ENCODE results near the gene SETD6. TPM values are rescaled to one million over a fixed set of nuclear protein-coding genes. Genes with fewer than 3 reads are reported as not detected.

Gene SETD6
- total and polyA plus RNA-seq, 5 donors = 8.5 to 12.4 (median 9.9) TPM

DNA sequence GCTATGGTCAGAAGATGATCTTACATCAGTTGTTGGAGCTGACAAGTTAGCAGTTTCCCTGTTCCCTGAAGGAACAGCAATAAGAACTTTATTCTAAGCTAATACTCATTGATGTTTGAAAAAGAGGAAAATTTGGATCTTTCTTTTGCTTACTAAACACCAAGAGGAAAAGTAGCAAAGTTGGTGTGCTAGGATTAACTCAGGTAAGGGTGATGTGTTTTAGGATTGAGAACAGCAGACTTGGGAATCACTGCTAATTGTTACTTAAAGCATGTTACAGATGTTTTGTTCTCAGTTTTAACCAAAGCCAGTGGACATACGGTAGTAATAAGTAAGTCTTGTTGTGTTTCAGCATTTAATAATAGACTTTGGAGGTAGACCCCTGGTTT, 3.7 kb downstream of the SETD6 start:
- no peak overlapping the region for H3K4me3 ChIP-seq (ENCODE audit: low read length)
- peaks cover 5% of the 10 kb centered on the region for H3K4me1 ChIP-seq (ENCODE audit: control insufficient read depth, insufficient read depth, low read length)
- ATAC-seq (no peak), DNase-seq (no peak)
- intact Hi-C loops (cut with DNase I) = loop anchor here in 2 of 4 donors (10.0 kb wide), 3 partner anchors 116 to 236 kb away; no protein-coding TSS in a partner anchor
- H3K27me3 ChIP-seq (ENCODE audit: control insufficient read depth, insufficient read depth) = no peaks in the 10 kb centered on the region
- no peak overlapping the region for H3K27ac ChIP-seq (ENCODE audit: low read length)
- 81% methylated on average over 1 of the region's 1 CpG for WGBS
- H3K9me3 ChIP-seq (ENCODE audit: control insufficient read depth, low read length) = no peaks in the 10 kb centered on the region

DNA sequence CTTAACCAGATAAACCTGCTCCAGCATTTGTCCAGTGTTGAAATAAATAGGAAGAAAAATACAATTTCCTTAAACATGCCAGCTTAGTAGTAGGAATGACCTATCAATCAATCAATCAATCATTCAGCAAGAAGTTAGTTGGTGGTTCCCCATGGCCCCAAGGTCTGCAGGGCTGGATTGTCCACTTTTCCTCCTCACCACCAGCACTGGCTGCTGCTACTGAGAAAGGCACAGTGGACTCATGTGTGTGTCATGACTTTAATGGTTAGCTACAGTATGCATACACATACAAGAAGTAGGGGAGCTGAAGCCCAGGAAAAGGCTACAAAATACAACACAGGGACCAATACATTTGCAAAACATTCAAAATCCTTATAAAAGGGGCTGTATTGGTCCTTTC, 4.4 kb downstream of the SETD6 start:
- DNase-seq (no peak), ATAC-seq (no peak)
- intact Hi-C loops (cut with DNase I) = loop anchor here in 2 of 4 donors (10.0 kb wide), 3 partner anchors 115 to 235 kb away; no protein-coding TSS in a partner anchor
- H3K4me3 ChIP-seq (ENCODE audit: low read length) = no peak overlapping the region
- no peaks in the 10 kb centered on the region for H3K9me3 ChIP-seq (ENCODE audit: control insufficient read depth, low read length)
- peaks cover 5% of the 10 kb centered on the region for H3K4me1 ChIP-seq (ENCODE audit: control insufficient read depth, insufficient read depth, low read length)
- no peaks in the 10 kb centered on the region for H3K27me3 ChIP-seq (ENCODE audit: control insufficient read depth, insufficient read depth)
- no peak overlapping the region for H3K27ac ChIP-seq (ENCODE audit: low read length)

DNA sequence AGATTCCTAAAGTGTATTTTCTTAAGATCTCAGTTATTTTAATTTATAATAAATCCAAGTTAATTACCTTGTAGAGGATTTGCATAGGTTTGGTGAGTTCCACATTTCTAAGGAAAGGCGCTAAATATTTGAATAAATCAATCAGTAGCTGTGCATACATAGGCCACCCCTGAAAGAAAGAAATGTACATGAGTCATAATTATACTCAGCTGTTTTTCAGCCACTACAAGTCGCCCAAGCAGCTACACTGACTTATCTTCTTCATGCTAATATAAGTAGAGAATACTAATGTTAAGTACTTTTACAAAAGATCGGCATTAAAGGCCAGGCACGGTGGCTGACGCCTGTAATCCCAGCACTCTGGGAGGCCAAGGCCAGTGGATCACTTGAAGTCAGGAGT, 14.9 kb downstream of the SETD6 start:
- WGBS = 93% methylated on average over 5 of the region's 5 CpGs
- DNase-seq (no peak), ATAC-seq (no peak)
- Histone ChIP-seq H3K27ac (ENCODE audit: low read length) (no peak overlapping the region), H3K27me3 (ENCODE audit: control insufficient read depth, insufficient read depth) (no peaks in the 10 kb centered on the region), H3K4me1 (ENCODE audit: control insufficient read depth, insufficient read depth, low read length) (no peaks in the 10 kb centered on the region), H3K9me3 (ENCODE audit: control insufficient read depth, low read length) (no peaks in the 10 kb centered on the region), H3K4me3 (ENCODE audit: low read length) (no peak overlapping the region)
- intact Hi-C loops (cut with DNase I) = no loop called here

DNA sequence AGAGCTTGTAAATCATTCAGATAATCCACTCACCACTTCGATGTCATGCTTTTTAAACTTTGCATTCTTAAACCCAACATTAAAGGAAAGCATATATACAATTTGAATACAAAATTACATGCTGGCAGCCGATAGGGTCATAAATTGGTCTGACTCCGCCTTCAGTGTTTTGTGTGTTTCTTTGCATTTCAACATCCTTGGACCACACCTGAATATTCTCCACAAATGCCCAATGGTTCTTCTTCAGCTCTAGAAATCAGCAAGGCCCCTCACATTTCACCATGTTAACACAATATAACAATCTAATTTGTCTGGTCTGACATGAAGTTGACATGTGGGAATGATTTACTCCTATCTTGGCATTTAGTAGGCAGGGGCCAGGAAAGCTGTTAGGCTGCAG, 17.1 kb downstream of the SETD6 start:
- H3K4me3 ChIP-seq (ENCODE audit: low read length) = no peak overlapping the region
- WGBS = 93% methylated on average over 3 of the region's 3 CpGs
- no peak for ATAC-seq
- no peak overlapping the region for H3K27ac ChIP-seq (ENCODE audit: low read length)
- DNase-seq = no peak
- H3K4me1 ChIP-seq (ENCODE audit: control insufficient read depth, insufficient read depth, low read length) = no peaks in the 10 kb centered on the region
- no peaks in the 10 kb centered on the region for H3K9me3 ChIP-seq (ENCODE audit: control insufficient read depth, low read length)
- intact Hi-C loops (cut with DNase I) = no loop called here
- no peaks in the 10 kb centered on the region for H3K27me3 ChIP-seq (ENCODE audit: control insufficient read depth, insufficient read depth)

DNA sequence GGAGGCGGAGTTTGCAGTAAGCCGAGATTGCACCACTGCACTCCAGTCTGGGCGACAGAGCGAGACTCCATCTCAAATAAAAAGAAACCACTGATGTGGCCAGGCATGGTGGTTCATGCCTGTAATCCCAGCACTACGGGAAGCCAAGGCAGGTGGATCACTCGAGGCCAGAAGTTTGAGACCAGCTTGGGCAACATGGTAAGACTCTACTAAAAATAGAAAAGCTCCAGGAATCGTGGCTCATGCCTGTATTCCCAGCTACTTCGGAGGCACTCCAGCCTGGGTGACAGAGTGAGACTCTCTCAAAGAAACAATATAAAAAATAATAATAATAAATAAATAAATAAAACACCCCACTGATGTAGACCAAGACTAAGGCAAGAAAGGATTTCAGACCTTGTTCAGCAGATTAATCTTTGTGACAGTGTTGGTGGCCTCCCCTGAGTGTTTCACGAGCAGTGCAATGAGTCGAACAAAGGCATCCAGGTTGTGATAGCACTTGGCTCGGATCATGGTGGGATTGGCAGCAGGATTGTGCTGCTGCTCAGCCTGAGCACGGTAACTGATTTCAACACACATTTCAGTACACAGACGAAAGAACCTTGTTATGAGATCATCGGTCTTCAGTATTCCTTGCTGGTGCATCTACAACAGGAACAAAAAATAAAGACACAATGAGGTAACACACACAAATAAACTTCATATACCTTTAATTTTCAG, 18.6 kb downstream of the SETD6 start:
- Histone ChIP-seq H3K4me1 (ENCODE audit: control insufficient read depth, insufficient read depth, low read length) (no peaks in the 10 kb centered on the region), H3K27ac (ENCODE audit: low read length) (no peak overlapping the region), H3K9me3 (ENCODE audit: control insufficient read depth, low read length) (no peaks in the 10 kb centered on the region), H3K4me3 (ENCODE audit: low read length) (no peak overlapping the region), H3K27me3 (ENCODE audit: control insufficient read depth, insufficient read depth) (no peaks in the 10 kb centered on the region)
- intact Hi-C loops (cut with DNase I) = no loop called here
- peak in 1 of 3 donors; percentile 38 for DNase-seq
- peak; percentile 54 to 73 for ATAC-seq
- WGBS = 78% methylated on average over 14 of the region's 14 CpGs

DNA sequence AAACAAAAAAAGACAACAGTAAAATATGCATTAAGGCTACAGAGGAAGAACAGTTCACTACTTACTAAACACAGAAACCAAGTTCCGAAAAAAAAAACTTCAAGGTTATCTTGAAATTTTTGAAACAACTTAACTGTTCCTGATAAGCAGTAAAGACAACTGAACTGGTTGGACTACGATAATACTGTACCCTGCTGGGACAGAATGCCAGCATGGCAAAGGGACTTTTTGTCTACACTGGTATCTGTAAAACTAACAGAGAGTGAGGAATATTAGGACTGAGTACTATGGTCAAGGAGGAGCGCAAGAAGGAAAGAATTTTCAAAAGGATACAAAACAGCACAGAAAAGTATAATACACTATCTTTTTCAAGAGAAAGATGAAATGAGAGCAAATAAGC, 19.8 kb downstream of the SETD6 start:
- Histone ChIP-seq H3K4me3 (ENCODE audit: low read length) (no peak overlapping the region), H3K27me3 (ENCODE audit: control insufficient read depth, insufficient read depth) (no peaks in the 10 kb centered on the region), H3K27ac (ENCODE audit: low read length) (no peak overlapping the region), H3K4me1 (ENCODE audit: control insufficient read depth, insufficient read depth, low read length) (no peaks in the 10 kb centered on the region), H3K9me3 (ENCODE audit: control insufficient read depth, low read length) (no peaks in the 10 kb centered on the region)
- DNase-seq (no peak), ATAC-seq (no peak)
- intact Hi-C loops (cut with DNase I) = no loop called here
- 74% methylated on average over 3 of the region's 3 CpGs for WGBS

DNA sequence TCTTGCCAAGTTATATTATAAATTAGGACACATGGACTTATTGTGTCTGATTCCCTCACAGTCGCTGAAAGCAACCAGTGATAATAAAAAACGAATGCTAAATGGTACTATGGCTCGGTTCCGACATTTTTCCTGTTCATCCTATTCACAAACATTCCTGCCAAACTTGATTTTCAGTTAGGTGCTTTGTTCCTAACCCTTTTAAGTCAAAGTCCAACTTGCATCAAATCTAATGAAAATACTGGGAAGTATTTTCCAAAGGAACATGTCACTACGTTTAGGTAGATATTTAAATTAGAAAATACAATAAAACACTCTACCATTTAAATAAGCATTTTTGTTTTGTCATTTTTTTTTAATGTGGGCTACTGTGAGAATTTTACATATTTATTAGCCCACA, 21.0 kb downstream of the SETD6 start:
- intact Hi-C loops (cut with DNase I) = no loop called here
- Histone ChIP-seq H3K4me1 (ENCODE audit: control insufficient read depth, insufficient read depth, low read length) (no peaks in the 10 kb centered on the region), H3K27ac (ENCODE audit: low read length) (no peak overlapping the region), H3K9me3 (ENCODE audit: control insufficient read depth, low read length) (no peaks in the 10 kb centered on the region), H3K4me3 (ENCODE audit: low read length) (no peak overlapping the region), H3K27me3 (ENCODE audit: control insufficient read depth, insufficient read depth) (no peaks in the 10 kb centered on the region)
- DNase-seq (no peak), ATAC-seq (no peak)
- WGBS = 72% methylated on average over 5 of the region's 5 CpGs

DNA sequence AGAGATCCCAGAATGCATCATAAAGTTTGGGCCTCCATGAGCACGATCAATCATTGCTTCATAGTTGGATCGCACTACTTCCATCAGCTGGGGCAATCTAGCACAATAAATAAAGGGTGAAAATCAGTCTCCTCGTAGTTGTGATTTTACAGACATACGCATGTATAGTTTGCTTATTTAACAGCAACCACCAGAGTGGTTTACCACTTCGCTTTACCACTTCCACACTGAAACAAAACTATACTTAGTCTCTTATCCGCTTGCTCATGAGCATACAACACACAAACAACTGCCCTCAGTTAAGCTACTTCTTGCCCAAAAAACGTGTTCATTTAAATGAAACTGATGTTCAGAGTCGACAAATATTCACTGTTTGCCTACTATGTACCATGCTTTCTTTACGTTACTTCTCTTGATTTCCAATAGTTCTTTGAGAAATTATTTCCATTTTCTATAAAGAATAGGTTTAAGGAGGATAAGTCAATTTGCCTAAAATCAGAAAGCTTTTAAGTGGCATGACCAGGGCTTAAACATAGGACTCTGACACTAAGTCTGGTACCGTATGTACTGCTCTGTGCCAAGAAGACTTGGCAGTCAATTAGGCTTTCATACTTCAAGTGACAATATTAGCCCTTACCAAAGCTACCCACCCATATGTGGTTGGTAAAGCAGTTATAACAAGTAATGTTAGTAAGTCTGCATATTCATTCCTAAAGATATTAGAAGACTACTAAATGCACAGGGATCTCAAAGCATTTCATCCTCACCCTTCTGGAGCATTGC, 22.0 kb downstream of the SETD6 start:
- Histone ChIP-seq H3K9me3 (ENCODE audit: control insufficient read depth, low read length) (no peaks in the 10 kb centered on the region), H3K27ac (ENCODE audit: low read length) (no peak overlapping the region), H3K4me3 (ENCODE audit: low read length) (no peak overlapping the region), H3K27me3 (ENCODE audit: control insufficient read depth, insufficient read depth) (no peaks in the 10 kb centered on the region), H3K4me1 (ENCODE audit: control insufficient read depth, insufficient read depth, low read length) (no peaks in the 10 kb centered on the region)
- ATAC-seq (peak; percentile 53 to 56), DNase-seq (no peak)
- WGBS = 87% methylated on average over 10 of the region's 10 CpGs
- intact Hi-C loops (cut with DNase I) = no loop called here

DNA sequence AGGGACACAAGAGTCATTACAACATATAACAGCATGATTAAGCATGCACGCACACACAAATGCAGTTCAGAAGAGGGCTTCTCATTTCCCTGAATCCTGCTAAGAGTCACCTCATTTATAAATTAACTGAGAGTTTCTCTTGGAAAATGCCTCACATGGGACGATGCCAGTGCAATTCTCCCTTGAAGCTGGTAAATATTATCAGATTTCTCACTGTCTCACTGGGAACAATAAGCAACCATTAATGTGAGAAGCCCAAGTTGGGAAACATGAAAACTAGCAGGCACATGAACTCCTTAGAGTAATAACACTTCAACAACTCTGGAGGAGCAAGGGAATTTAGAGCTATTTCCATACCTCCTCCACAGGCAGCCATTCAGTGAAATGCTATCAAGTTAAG, 26.4 kb downstream of the SETD6 start:
- Histone ChIP-seq H3K27ac (ENCODE audit: low read length) (no peak overlapping the region), H3K27me3 (ENCODE audit: control insufficient read depth, insufficient read depth) (no peaks in the 10 kb centered on the region), H3K4me3 (ENCODE audit: low read length) (no peak overlapping the region), H3K9me3 (ENCODE audit: control insufficient read depth, low read length) (no peaks in the 10 kb centered on the region), H3K4me1 (ENCODE audit: control insufficient read depth, insufficient read depth, low read length) (no peaks in the 10 kb centered on the region)
- DNase-seq (no peak), ATAC-seq (no peak)
- intact Hi-C loops (cut with DNase I) = no loop called here
- 90% methylated on average over 2 of the region's 2 CpGs for WGBS

DNA sequence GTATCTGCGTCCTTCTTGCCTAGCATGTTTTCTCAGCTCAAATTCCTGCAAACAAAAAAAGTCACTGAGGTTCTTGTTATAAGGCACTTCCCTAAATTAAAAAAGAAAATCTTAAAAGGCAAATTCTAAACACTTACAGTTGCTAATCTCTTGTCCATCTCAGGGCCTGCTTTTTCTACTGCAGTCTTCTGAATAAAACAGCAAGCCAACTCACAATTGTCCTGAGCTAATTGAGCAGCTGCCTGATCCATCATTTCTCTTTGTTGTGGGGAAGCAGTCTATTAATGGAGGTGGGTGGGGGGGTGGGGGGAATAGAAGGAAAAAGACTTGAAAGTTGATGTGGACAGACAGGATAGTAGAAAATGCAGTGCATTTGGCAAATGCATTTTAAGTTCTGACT, 27.0 kb downstream of the SETD6 start:
- no peak overlapping the region for H3K27ac ChIP-seq (ENCODE audit: low read length)
- H3K27me3 ChIP-seq (ENCODE audit: control insufficient read depth, insufficient read depth) = no peaks in the 10 kb centered on the region
- intact Hi-C loops (cut with DNase I) = no loop called here
- no peaks in the 10 kb centered on the region for H3K9me3 ChIP-seq (ENCODE audit: control insufficient read depth, low read length)
- no peak for DNase-seq
- H3K4me1 ChIP-seq (ENCODE audit: control insufficient read depth, insufficient read depth, low read length) = no peaks in the 10 kb centered on the region
- H3K4me3 ChIP-seq (ENCODE audit: low read length) = no peak overlapping the region
- ATAC-seq = no peak
- WGBS = 71% methylated on average over 1 of the region's 1 CpG

DNA sequence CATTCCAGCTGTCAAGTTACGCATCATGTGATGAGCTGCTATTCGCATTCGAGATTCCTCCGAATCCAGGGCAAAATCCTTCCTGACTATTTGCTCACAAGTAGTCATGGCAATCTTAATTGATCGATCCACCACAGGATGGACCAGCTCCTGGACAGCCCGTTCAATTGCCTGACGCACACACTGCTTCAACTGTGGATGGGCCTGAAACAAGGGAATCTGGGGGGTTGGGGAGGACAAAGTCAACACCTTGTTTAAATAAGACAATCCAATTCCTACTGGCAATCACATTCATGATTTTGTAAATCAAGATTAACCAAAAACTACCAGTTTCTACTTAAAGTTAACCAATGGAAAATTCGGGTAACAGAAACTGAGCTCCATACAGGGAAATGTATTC, 28.4 kb downstream of the SETD6 start:
- no peaks in the 10 kb centered on the region for H3K9me3 ChIP-seq (ENCODE audit: control insufficient read depth, low read length)
- 93% methylated on average over 8 of the region's 8 CpGs for WGBS
- H3K4me3 ChIP-seq (ENCODE audit: low read length) = no peak overlapping the region
- H3K4me1 ChIP-seq (ENCODE audit: control insufficient read depth, insufficient read depth, low read length) = no peaks in the 10 kb centered on the region
- no peak overlapping the region for H3K27ac ChIP-seq (ENCODE audit: low read length)
- DNase-seq (no peak), ATAC-seq (no peak)
- H3K27me3 ChIP-seq (ENCODE audit: control insufficient read depth, insufficient read depth) = no peaks in the 10 kb centered on the region
- intact Hi-C loops (cut with DNase I) = no loop called here
